ENCODE data around the gene PTK7.

Gene PTK7

GRCh38 chr6:43115365-43115764 lies 39.3 kb downstream of the PTK7 start:
- TF ChIP-seq CTCF (conservative IDR thresholded peaks at IDR 0.05), result no peak
- H3K27ac ChIP-seq, result no peak overlapping the region

DNA sequence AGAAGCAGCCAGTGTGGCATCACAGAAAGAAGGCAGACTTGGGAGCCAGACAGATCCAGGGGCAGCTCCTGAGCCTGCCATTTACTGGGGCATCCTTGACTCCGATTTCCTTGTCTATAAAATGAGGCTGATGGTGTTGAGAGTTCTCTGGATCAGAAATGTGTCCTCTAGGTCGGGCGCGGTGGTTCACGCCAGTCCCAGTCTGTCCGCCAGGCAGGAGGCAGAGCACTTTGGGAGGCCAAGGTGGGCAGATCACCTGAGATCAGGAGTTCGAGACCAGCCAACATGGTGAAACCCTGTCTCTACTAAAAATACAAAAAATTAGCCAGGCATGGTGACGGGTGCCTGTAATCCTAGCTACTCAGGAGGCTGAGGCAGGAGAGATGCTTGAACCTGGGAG lies 41.4 kb downstream of the PTK7 start:
- 0 out of 2 replicates have a peak overlapping the region, but pooled peaks have one; percentile 18 for H3K27ac ChIP-seq

- no peak overlapping the region for H3K27ac ChIP-seq
- no peak for TF ChIP-seq CTCF (conservative IDR thresholded peaks at IDR 0.05)
Observed at GRCh38 chr6:43119482-43119881, 43.4 kb downstream of the PTK7 start.

DNA sequence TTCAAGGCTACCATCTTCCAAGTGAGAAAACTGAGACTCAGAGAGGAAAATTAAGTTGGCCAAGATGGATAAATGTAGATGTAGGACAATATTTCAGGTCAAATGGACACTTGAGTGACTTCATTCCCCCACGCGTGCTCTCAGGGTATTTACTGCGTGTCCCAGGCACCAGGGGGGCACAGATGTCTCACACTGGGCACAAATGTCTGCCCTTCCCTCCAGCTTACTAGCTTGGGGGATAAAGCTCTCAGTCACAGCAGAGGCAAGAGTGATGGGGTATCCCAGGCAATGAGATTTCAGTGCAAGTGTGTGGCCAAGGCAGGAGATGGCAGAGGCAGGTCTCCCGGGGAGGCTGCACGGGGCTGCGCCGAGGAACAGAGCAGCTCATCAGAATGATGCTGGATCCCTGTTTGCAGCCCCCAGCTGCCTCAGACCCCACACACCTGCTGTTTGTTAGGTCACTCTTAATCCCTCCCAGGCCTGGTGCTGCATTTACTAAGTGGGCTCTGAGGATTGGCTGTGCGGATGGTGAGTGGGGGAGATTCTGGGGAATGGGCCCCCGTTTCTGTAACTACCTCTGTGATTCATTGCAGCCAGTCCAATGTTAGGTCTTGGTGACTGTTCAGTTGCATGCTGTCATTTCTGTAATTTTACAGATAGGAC lies 44.1 kb downstream of the PTK7 start:
- H3K27ac ChIP-seq, result no peak overlapping the region
- TF ChIP-seq CTCF (conservative IDR thresholded peaks at IDR 0.05), result no peak

DNA sequence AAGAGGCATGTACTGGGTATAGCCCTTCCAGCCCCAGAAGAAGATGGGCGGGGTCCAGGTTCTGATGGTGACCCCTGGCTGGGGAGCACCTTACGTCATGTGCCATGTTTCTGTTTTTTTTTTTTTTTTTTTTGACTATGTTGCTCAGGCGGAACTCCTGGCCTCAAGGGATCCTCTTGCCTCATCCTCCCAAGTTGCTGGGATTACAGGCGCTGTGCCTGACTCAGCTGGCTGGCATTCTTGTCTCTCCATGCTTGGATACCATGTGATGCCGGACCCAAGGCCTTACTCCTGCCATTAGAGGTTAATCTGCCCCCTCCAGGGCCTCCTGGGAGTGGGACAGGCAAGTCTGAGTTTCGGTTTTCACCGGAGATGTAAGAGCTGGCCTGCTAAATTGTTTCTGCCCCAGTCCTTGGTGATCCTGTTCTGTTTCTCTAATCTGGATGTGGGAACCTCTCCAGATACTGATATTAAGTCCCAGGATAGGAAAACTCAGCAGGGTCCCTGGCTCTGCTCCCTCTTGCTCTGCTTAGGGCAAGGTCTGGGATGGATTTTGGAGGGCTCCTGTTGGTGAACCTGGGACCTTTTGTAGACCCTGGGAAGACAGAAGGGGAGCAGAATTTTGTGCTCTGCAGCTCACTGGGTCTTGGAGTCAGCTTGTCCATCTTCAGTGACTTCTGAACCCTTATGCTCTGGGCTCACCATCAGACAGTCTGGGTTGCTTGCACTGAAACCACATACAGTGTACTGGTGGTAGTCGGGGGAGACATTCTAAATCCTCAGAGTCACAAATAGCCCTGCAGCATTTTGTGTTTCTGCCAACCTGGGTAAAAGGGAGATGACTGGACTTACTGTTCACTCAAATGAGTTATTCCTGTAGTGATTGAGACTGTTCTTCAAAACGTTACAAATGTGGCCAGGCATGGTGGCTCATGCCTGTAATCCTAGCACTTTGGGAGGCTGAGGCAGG lies 45.1 kb downstream of the PTK7 start:
- no peak overlapping the region for H3K27ac ChIP-seq
- TF ChIP-seq CTCF (conservative IDR thresholded peaks at IDR 0.05), result no peak

DNA sequence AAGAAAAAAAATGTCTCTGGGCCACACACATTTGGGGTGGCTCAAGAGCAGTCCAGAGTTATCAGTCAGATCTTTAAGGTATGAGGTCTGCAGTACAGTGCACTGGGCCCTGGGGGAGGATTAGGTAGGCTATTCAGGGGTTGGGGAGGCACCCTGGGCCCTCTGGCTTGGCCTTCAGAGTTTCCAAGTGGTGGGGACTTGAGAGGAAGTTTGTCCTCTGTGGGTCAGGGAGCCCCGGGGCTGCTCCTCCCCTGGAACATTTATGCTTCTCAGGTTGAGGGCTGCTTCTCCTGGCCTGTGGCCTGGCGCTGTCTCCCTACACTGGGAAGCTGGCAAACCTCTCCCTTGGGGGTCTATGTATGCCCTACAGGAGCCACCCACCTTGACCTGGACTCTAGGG lies 46.0 kb downstream of the PTK7 start:
- no peak overlapping the region for H3K27ac ChIP-seq

DNA sequence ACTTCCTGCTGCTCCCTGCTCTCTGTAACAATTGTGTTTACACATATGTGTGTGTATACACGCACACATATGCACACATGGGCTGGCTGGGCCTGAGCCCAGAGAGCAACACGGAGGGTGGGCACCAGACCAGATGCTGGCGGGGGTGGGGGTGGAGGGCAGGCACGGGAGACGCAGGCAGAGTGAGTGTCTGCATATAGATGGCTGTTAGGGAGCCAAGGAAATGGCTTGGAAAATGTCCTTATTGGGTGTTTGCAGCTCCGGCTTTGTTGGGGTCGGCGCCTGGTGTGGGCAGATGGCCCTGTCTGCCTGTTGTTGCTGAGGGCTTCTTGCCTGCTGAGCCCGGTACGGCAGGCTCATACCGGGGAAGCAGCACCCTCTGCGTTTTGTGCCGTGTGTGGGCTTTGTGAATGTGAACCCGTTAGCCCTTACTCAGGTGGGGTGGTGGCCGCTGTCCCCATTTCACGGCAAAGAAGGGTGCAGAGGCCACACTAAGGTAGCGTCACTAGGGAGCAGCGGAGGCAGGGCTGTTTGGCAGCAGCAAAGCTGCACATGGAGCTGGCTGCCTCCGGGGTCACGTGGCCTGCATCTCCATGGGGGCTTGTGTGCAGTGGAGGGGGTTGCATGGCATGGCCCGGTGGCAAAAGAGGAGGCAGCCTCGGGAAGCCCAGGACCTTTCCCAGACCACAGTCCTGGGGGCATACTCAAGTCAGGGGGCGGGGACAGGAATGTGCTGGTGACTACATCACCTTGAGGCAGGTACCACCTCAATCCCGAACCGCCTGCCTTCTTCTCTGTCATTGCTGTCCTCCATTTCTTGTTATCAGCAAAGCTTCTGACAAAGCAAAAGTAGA lies 47.6 kb downstream of the PTK7 start:
- no peak overlapping the region for H3K27ac ChIP-seq
- TF ChIP-seq CTCF (conservative IDR thresholded peaks at IDR 0.05), result no peak

More for the DNA sequence above, 46.0 kb downstream of the PTK7 start:
- no peak for TF ChIP-seq CTCF (conservative IDR thresholded peaks at IDR 0.05)
